H1 (cell line): ENCODE results near the gene SND1. TPM values are rescaled to one million over a fixed set of nuclear protein-coding genes. Genes with fewer than 3 reads are reported as not detected.

Experiments used
- CTCF ChIA-PET: fragments of 300-600 bp; sonication (Branson Sonifier 250); formaldehyde crosslinking; loops from one replicate; lab custom pipeline; 2021; ENCODE audit not compliant: partially characterized antibody; lab: Charles Lee
- POLR2A ChIA-PET: fragments of 300-600 bp; sonication (Branson Sonifier 250); formaldehyde crosslinking; loops from one replicate; lab custom pipeline; 2021; ENCODE audit warnings: inconsistent platforms; ENCODE audit not compliant: partially characterized antibody; lab: Charles Lee
- DNase-seq, 2 experiments: peaks; one replicate each; pipeline versions ENCODE4 v3.0.0 to v3.0.0-alpha.2; 2010 to 2022; ENCODE audit warnings: low spot score in 2 of 2, low read depth in 1 of 2, mixed read lengths in 1 of 2
- FAIRE-seq: peaks from 2 replicates; lab custom pipeline; 2011; peaks lifted over from hg19 to GRCh38; lab: Jason Lieb, UNC
- H2AFZ ChIP-seq: 2 replicates; pipeline ENCODE4 v1.8.1; 2012; ENCODE audit warnings: low read length, inconsistent platforms
- H2AK5ac ChIP-seq: 2 replicates; pipeline ENCODE4 v1.6.1; 2013; ENCODE audit warnings: low read depth, low read length
- H2BK120ac ChIP-seq: replicated peaks from 2 replicates; pipeline ENCODE3; 2013; ENCODE audit warnings: low read depth, low read length, inconsistent platforms
- H2BK12ac ChIP-seq: 2 replicates; pipeline ENCODE4 v1.6.1; 2013; ENCODE audit warnings: low read depth, low read length
- H2BK15ac ChIP-seq: 2 replicates; pipeline ENCODE4 v1.6.1; 2013; ENCODE audit warnings: low read length
- H2BK20ac ChIP-seq: 2 replicates; pipeline ENCODE4 v1.6.1; 2013; ENCODE audit warnings: low read length
- H2BK5ac ChIP-seq: 2 replicates; pipeline ENCODE4 v1.6.1; 2013; ENCODE audit warnings: low read depth, low read length
- H3K14ac ChIP-seq: 2 replicates; pipeline ENCODE4 v1.6.1; 2013; ENCODE audit warnings: inconsistent platforms; ENCODE audit not compliant: insufficient read length
- H3K18ac ChIP-seq: 2 replicates; pipeline ENCODE4 v1.6.1; 2013; ENCODE audit warnings: low read length; ENCODE audit errors: extremely low read depth
- H3K23ac ChIP-seq: 2 replicates; pipeline ENCODE4 v1.6.1; 2013; ENCODE audit warnings: inconsistent platforms; ENCODE audit not compliant: insufficient read length
- H3K23me2 ChIP-seq: 2 replicates; pipeline ENCODE4 v1.6.1; 2013; ENCODE audit warnings: low read depth, low read length
- H3K27ac ChIP-seq: 2 replicates; pipeline ENCODE4 v1.6.1; 2011; ENCODE audit warnings: low read depth, low read length, inconsistent platforms
- H3K27me3 ChIP-seq, 4 experiments: replicated peaks in 1 of 4; 1 replicate in 1 of 4; 2 replicates in 3 of 4; pipeline versions ENCODE4 v1.6.1 to v1.8.1; 2011 to 2013; ENCODE audit warnings: low read length in 3 of 4, mild to moderate bottlenecking in 3 of 4, inconsistent platforms in 2 of 4, mixed read lengths in 2 of 4, moderate library complexity in 1 of 4; ENCODE audit not compliant: control insufficient read depth in 3 of 4, insufficient read depth in 3 of 4; ENCODE audit errors: extremely low read depth in 1 of 4
- H3K36me3 ChIP-seq, 4 experiments: 2 replicates each; pipeline versions ENCODE4 v1.6.1 to v1.8.1; 2011 to 2013; ENCODE audit warnings: mild to moderate bottlenecking in 4 of 4, low read length in 3 of 4, moderate library complexity in 2 of 4, control low read depth in 1 of 4, inconsistent platforms in 1 of 4; ENCODE audit not compliant: insufficient read depth in 4 of 4, control insufficient read depth in 2 of 4
- H3K4ac ChIP-seq: replicated peaks from 2 replicates; pipeline ENCODE3; 2013; ENCODE audit warnings: low read length, low read depth, mixed read lengths, inconsistent platforms; ENCODE audit not compliant: insufficient read length
- H3K4me1 ChIP-seq, 4 experiments: replicated peaks in 1 of 4; 1 replicate in 1 of 4; 2 replicates in 3 of 4; pipeline versions ENCODE4 v1.6.1 to v1.8.1; 2011 to 2013; ENCODE audit warnings: low read length in 3 of 4, inconsistent platforms in 2 of 4, mixed read lengths in 1 of 4; ENCODE audit not compliant: insufficient read depth in 4 of 4, control insufficient read depth in 3 of 4
- H3K4me2 ChIP-seq, 2 experiments: 2 replicates each; pipeline versions ENCODE4 v1.6.1 to v1.8.1; 2011 to 2013; ENCODE audit warnings: low read depth in 2 of 2, low read length in 2 of 2, control low read depth in 1 of 2, inconsistent platforms in 1 of 2, mild to moderate bottlenecking in 1 of 2; ENCODE audit not compliant: insufficient read depth in 1 of 2
- H3K4me3 ChIP-seq, 4 experiments: fragments of 200-600, 300-600 bp in 1 of 4; sonication (generic), shearing (Covaris generic), sonication (Bioruptor Twin) in 1 of 4; 2 replicates each; pipeline versions ENCODE4 v1.5.1 to v1.8.1; 2011 to 2016; ENCODE audit warnings: low read length in 4 of 4, low read depth in 3 of 4, control low read depth in 2 of 4, inconsistent platforms in 2 of 4, mild to moderate bottlenecking in 2 of 4, mixed read lengths in 1 of 4, moderate library complexity in 1 of 4; ENCODE audit not compliant: insufficient read depth in 2 of 4; ENCODE audit errors: extremely low read depth in 1 of 4
- H3K56ac ChIP-seq: replicated peaks from 2 replicates; pipeline ENCODE3; 2013; ENCODE audit warnings: low read depth, mild to moderate bottlenecking, mixed read lengths, low read length, inconsistent platforms; ENCODE audit not compliant: insufficient read length
- H3K79me1 ChIP-seq: 2 replicates; pipeline ENCODE4 v1.6.1; 2013; ENCODE audit warnings: low read depth, low read length, control low read depth
- H3K79me2 ChIP-seq, 2 experiments: 2 replicates each; pipeline versions ENCODE4 v1.6.1 to v1.8.1; 2012 to 2013; ENCODE audit warnings: low read length in 2 of 2, mild to moderate bottlenecking in 2 of 2, inconsistent platforms in 1 of 2; ENCODE audit not compliant: insufficient read depth in 2 of 2, control insufficient read depth in 1 of 2
- H3K9ac ChIP-seq, 4 experiments: replicated peaks in 1 of 4; 1 replicate in 1 of 4; 2 replicates in 3 of 4; pipeline versions ENCODE4 v1.6.1 to v1.8.1; 2011 to 2013; ENCODE audit warnings: low read depth in 3 of 4, low read length in 3 of 4, control low read depth in 2 of 4, mild to moderate bottlenecking in 2 of 4, moderate library complexity in 2 of 4, inconsistent platforms in 1 of 4; ENCODE audit errors: extremely low read depth in 1 of 4
- H3K9me3 ChIP-seq, 2 experiments: 2 replicates each; pipeline versions ENCODE4 v1.6.1 to v1.8.1; 2012 to 2013; ENCODE audit warnings: mild to moderate bottlenecking in 2 of 2, moderate library complexity in 2 of 2, control low read depth in 1 of 2, inconsistent platforms in 1 of 2, low read depth in 1 of 2, low read length in 1 of 2, mixed read lengths in 1 of 2; ENCODE audit not compliant: insufficient read depth in 2 of 2
- H4K20me1 ChIP-seq, 2 experiments: replicated peaks in 1 of 2; 2 replicates each; pipeline versions ENCODE3 to v1.8.1; 2011 to 2013; ENCODE audit warnings: inconsistent platforms in 2 of 2, low read length in 2 of 2, mild to moderate bottlenecking in 1 of 2; ENCODE audit not compliant: insufficient read depth in 2 of 2, control insufficient read depth in 1 of 2
- H4K5ac ChIP-seq: 2 replicates; pipeline ENCODE4 v1.6.1; 2013; ENCODE audit warnings: low read length, low read depth, mixed read lengths, inconsistent platforms; ENCODE audit not compliant: insufficient read length
- H4K8ac ChIP-seq: 2 replicates; pipeline ENCODE4 v1.8.0; 2013; ENCODE audit warnings: mild to moderate bottlenecking, moderate library complexity, low read length, inconsistent platforms; ENCODE audit not compliant: insufficient read depth; ENCODE audit errors: extremely low read depth
- H4K91ac ChIP-seq: replicated peaks from 2 replicates; pipeline ENCODE3; 2013; ENCODE audit warnings: low read length, mixed read lengths, inconsistent platforms; ENCODE audit not compliant: insufficient read length
- ASH2L ChIP-seq: fragments of 200-600, 300-600 bp; sonication (generic); IDR thresholded peaks from one replicate; pipeline ENCODE4 v1.7.1; 2017; ENCODE audit warnings: low read length
- CEBPB ChIP-seq: IDR thresholded peaks from 2 replicates; pipeline ENCODE4 v1.6.1; 2012; ENCODE audit warnings: low read depth, low read length
- EGR1 ChIP-seq: IDR thresholded peaks from 2 replicates; pipeline ENCODE4 v1.6.1; 2011; ENCODE audit warnings: low read depth, low read length, borderline replicate concordance
- GABPA ChIP-seq: IDR thresholded peaks from 2 replicates; pipeline ENCODE4 v1.6.1; 2011; ENCODE audit warnings: mild to moderate bottlenecking, low read length, moderate library complexity, borderline replicate concordance; ENCODE audit not compliant: insufficient read depth
- HDAC2 ChIP-seq, 2 experiments: fragments of 300-600 bp in 1 of 2; sonication (generic) in 1 of 2; IDR thresholded peaks; 2 replicates each; pipeline ENCODE4 v1.6.1; 2011 to 2012; ENCODE audit warnings: low read depth in 2 of 2, low read length in 2 of 2, mild to moderate bottlenecking in 2 of 2, moderate library complexity in 2 of 2, borderline replicate concordance in 1 of 2, inconsistent platforms in 1 of 2
- POLR2AphosphoS5 ChIP-seq: IDR thresholded peaks from 2 replicates; pipeline ENCODE4 v1.6.1; 2011; ENCODE audit warnings: low read depth, low read length
- RAD21 ChIP-seq, 2 experiments: IDR thresholded peaks in 1 of 2; conservative IDR thresholded peaks in 1 of 2; 2 replicates each; pipeline ENCODE4 v1.6.1; 2011; ENCODE audit warnings: low read depth in 2 of 2, low read length in 2 of 2, improper control_type of control experiment in 1 of 2, inconsistent platforms in 1 of 2, mild to moderate bottlenecking in 1 of 2, moderate library complexity in 1 of 2
- RBBP5 ChIP-seq: IDR thresholded peaks from 2 replicates; pipeline ENCODE4 v1.7.1; 2012; ENCODE audit warnings: low read depth, mild to moderate bottlenecking, inconsistent platforms, low read length, moderate library complexity, borderline replicate concordance
- SIN3A ChIP-seq, 2 experiments: IDR thresholded peaks in 1 of 2; conservative IDR thresholded peaks in 1 of 2; 2 replicates each; pipeline ENCODE4 v1.6.1; 2011 to 2012; ENCODE audit warnings: low read length in 2 of 2, improper control_type of control experiment in 1 of 2, low read depth in 1 of 2, mild to moderate bottlenecking in 1 of 2
- SIRT6 ChIP-seq: IDR thresholded peaks from one replicate; pipeline ENCODE4 v1.7.1; 2012; ENCODE audit warnings: low read length, inconsistent platforms
- TBP ChIP-seq: IDR thresholded peaks from 2 replicates; pipeline ENCODE4 v1.6.1; 2011; ENCODE audit warnings: low read depth, low read length, improper control_type of control experiment
- YY1 ChIP-seq: IDR thresholded peaks from 2 replicates; pipeline ENCODE4 v1.6.1; 2011; ENCODE audit warnings: low read depth, mild to moderate bottlenecking, low read length
- WGBS, 2 experiments: shearing (Covaris generic) in 1 of 2; methylation state at CpG; one replicate each; pipeline versions ENCODE4 v1.1.6 to v1.1.7; 2013 to 2015; ENCODE audit warnings: low lambda C conversion rate in 2 of 2, mixed read lengths in 2 of 2, inconsistent platforms in 1 of 2, low coverage in 1 of 2, missing lambda C conversion rate in 1 of 2; ENCODE audit not compliant: insufficient replicate concordance in 2 of 2, insufficient coverage in 1 of 2, insufficient read length in 1 of 2; ENCODE audit errors: extremely low coverage in 1 of 2, missing lambda C conversion rate in 1 of 2; 5-methylcytosine and 5-hydroxymethylcytosine counted together
- polyA plus RNA-seq, 7 experiments: library from polyadenylated mRNA; depleted of rRNA in 3 of 7; stranded (reverse) in 5 of 7; unstranded in 2 of 7; fragments of >200 nt in 5 of 7; fragments of 200-250 nt in 2 of 7; gene quantifications; 1 replicate in 5 of 7; 2 replicates in 1 of 7; 4 replicates in 1 of 7; pipeline versions ENCODE4 v1.2.1 to v1.2.3, GENCODE V29; 2011 to 2013; ENCODE audit warnings: missing spikeins in 2 of 7, mixed read lengths in 2 of 7
- total RNA-seq: library from RNA; stranded (reverse); fragmentation: NEBNext Ultra II Directional; extraction: Animal tissue kit (Norgen Biotek cat#: 25700); gene quantifications from 2 replicates; pipeline ENCODE4 v1.2.1, GENCODE V29; 2021

The SND1 gene
- total and polyA plus RNA-seq, 2 of the 8 experiments (the other 6 are each of a cell fraction or from before 2014, with no cell fraction given), result 122 to 290 TPM

GRCh38 chr7:127880454-127880853 is 228.5 kb downstream of the SND1 start:
- Histone ChIP-seq H3K9ac (no peak overlapping the region), H3K18ac (no peak overlapping the region), H3K27me3 (no peaks in the 10 kb centered on the region), H3K23me2 (no peaks in the 10 kb centered on the region), H3K4me1 (peaks cover 0 to 5% (median 1%) of the 10 kb centered on the region in 4 experiments; a peak in 2 of 7 replicates), H3K23ac (no peak overlapping the region), H4K20me1 (peaks cover 2 to 3% of the 10 kb centered on the region in 2 experiments), H3K14ac (no peak overlapping the region), H4K8ac (no peak overlapping the region), H4K91ac (no peak overlapping the region), H2BK15ac (no peak overlapping the region), H2AFZ (no peak overlapping the region), H2BK20ac (no peak overlapping the region), H3K4me2 (no peak overlapping the region), H3K27ac (no peak overlapping the region), H3K36me3 (no peaks in the 10 kb centered on the region), H3K56ac (no peak overlapping the region), H2BK5ac (no peak overlapping the region), H4K5ac (no peak overlapping the region), H2BK120ac (no peak overlapping the region), H2BK12ac (no peak overlapping the region), H3K4ac (no peak overlapping the region), H3K79me1 (peaks cover 7% of the 10 kb centered on the region; the same call in 1 of the 2 replicates), H3K9me3 (no peaks in the 10 kb centered on the region), H3K4me3 (no peak overlapping the region), H2AK5ac (no peak overlapping the region), H3K79me2 (peaks cover 0 to 33% of the 10 kb centered on the region in 2 experiments; a peak in 2 of 4 replicates)
- no peak for DNase-seq
- POLR2A ChIA-PET, result interaction anchor here (1.1 to 1.2 kb wide), 2 partner anchors 20 to 25 kb away, joined by 3 to 5 read pairs; no protein-coding TSS in a partner anchor
- no peak for FAIRE-seq
- TF ChIP-seq POLR2AphosphoS5 (no peak), RAD21 (IDR thresholded peaks at IDR 0.05 in 1 of 2, conservative IDR thresholded peaks at IDR 0.05 in 1 of 2; ENCODE audit: low read depth in 2 of 2, low read length in 2 of 2) (no peak), GABPA (no peak), ASH2L (no peak), EGR1 (no peak), SIN3A (conservative IDR thresholded peaks at IDR 0.05 in 1 of 2, IDR thresholded peaks at IDR 0.05 in 1 of 2; ENCODE audit: low read depth in 1 of 2, low read length in 2 of 2) (no peak), HDAC2 (IDR thresholded peaks at IDR 0.05; ENCODE audit: borderline replicate concordance in 1 of 2, low read depth in 2 of 2, low read length in 2 of 2) (no peak), TBP (no peak), YY1 (no peak), CEBPB (no peak), SIRT6 (no peak), RBBP5 (no peak)
- CTCF ChIA-PET, result interaction anchor here (0.8 to 1.6 kb wide), 2 partner anchors 12 to 139 kb away, joined by 4 to 6 read pairs; no protein-coding TSS in a partner anchor
- WGBS, 2 experiments, result 82% methylated on average over 2 of the region's 2 CpGs; no CpG with 5 or more reads in 1 of the 2 experiments
